Right renal cortex interstitium (tissue), 3 donors: ENCODE measurements around the gene NADSYN1. TPM values are rescaled to one million over a fixed set of nuclear protein-coding genes. Genes with fewer than 3 reads are reported as not detected.

Experiments used
- DNase-seq, 3 donors: peaks; one replicate each; pipeline ENCODE4 v3.0.0-alpha.2; 2013; ENCODE audit warnings: low read depth in 3 of 3, low spot score in 2 of 3
- polyA plus RNA-seq, 3 donors: library from polyadenylated mRNA; unstranded; fragments of 120-200 nt; gene quantifications; one replicate each; pipeline ENCODE4 v1.2.1, GENCODE V29; 2013; ENCODE audit not compliant: insufficient read length in 3 of 3

The NADSYN1 gene
- polyA plus RNA-seq, 3 donors, result 35.3 to 38.3 (median 36.4) TPM

- DNase-seq, result no peak
Measured at GRCh38 chr11:71449596-71449995, 3.4 kb upstream of the NADSYN1 start.

GRCh38 chr11:71450507-71450906 lies 2.5 kb upstream of the NADSYN1 start:
- DNase-seq, result no peak

- DNase-seq, result no peak
Measured at GRCh38 chr11:71450939-71451338, 2.1 kb upstream of the NADSYN1 start.

GRCh38 chr11:71451596-71452198 lies 1.3 kb upstream of the NADSYN1 start:
- no peak for DNase-seq

GRCh38 chr11:71452199-71453036 lies 585 bp upstream of the NADSYN1 start:
- no peak for DNase-seq

- DNase-seq, result no peak
Measured at GRCh38 chr11:71453918-71454304, 908 bp downstream of the NADSYN1 start.

- no peak for DNase-seq
Measured at GRCh38 chr11:71454470-71455113, 1.6 kb downstream of the NADSYN1 start.

GRCh38 chr11:71456294-71456693 lies 3.3 kb downstream of the NADSYN1 start:
- no peak for DNase-seq

GRCh38 chr11:71456831-71457230 lies 3.8 kb downstream of the NADSYN1 start:
- DNase-seq, result no peak

- no peak for DNase-seq
Measured at GRCh38 chr11:71458146-71459070, 5.4 kb downstream of the NADSYN1 start.

- no peak for DNase-seq
Measured at GRCh38 chr11:71459076-71459766, 6.2 kb downstream of the NADSYN1 start.

- DNase-seq, result no peak
Measured at GRCh38 chr11:71459767-71460320, 6.8 kb downstream of the NADSYN1 start.

GRCh38 chr11:71461696-71462095 lies 8.7 kb downstream of the NADSYN1 start:
- no peak for DNase-seq

GRCh38 chr11:71462726-71463125 lies 9.7 kb downstream of the NADSYN1 start:
- no peak for DNase-seq

GRCh38 chr11:71463331-71464211 lies 10.6 kb downstream of the NADSYN1 start:
- no peak for DNase-seq

GRCh38 chr11:71465054-71465453 lies 12.1 kb downstream of the NADSYN1 start:
- DNase-seq, result no peak

- DNase-seq, result no peak
Measured at GRCh38 chr11:71466358-71466757, 13.4 kb downstream of the NADSYN1 start.

- DNase-seq, result no peak
Measured at GRCh38 chr11:71467164-71467563, 14.2 kb downstream of the NADSYN1 start.

- no peak for DNase-seq
Measured at GRCh38 chr11:71470946-71471345, 17.9 kb downstream of the NADSYN1 start.
